K562 (cell line): ENCODE measurements around the gene ARHGAP23. TPM values are rescaled to one million over a fixed set of nuclear protein-coding genes. Genes with fewer than 3 reads are reported as not detected.
"Not testable (repeated sequence)": the region's sequence is repeated elsewhere in the genome, so short reads cannot be mapped to it uniquely, and the experiment has no call there.

Experiments used
- MAZ ChIP-seq, 2 experiments: fragments of 450-650 bp in 1 of 2; sonication (generic) in 1 of 2; formaldehyde crosslinking; IDR thresholded peaks in 1 of 2; conservative IDR thresholded peaks in 1 of 2; 2 replicates each; pipeline versions ENCODE4 v1.4.0 to v1.5.0; 2020; ENCODE audit warnings: mild to moderate bottlenecking in 1 of 2, missing genetic modification reagents in 1 of 2
- NR3C1 ChIP-seq: sonication (generic); formaldehyde crosslinking; IDR thresholded peaks from 2 replicates; pipeline ENCODE4 v1.8.1; 2022; ENCODE audit warnings: missing genetic modification reagents
- SMC3 ChIP-seq: conservative IDR thresholded peaks from 2 replicates; pipeline ENCODE4 v1.6.1; 2011; ENCODE audit warnings: low read depth, low read length, improper control_type of control experiment; ENCODE audit not compliant: insufficient read depth
- TEAD4 ChIP-seq, 2 experiments: sonication (generic) in 1 of 2; formaldehyde crosslinking in 1 of 2; IDR thresholded peaks; 2 replicates each; pipeline versions ENCODE4 v1.6.1 to v1.8.0; 2012 to 2022; ENCODE audit warnings: borderline replicate concordance in 1 of 2, inconsistent platforms in 1 of 2, low read length in 1 of 2, mild to moderate bottlenecking in 1 of 2, missing genetic modification reagents in 1 of 2
- ZNF263 ChIP-seq: sonication (generic); formaldehyde crosslinking; IDR thresholded peaks from 2 replicates; pipeline ENCODE4 v1.8.0; 2022; ENCODE audit warnings: mild to moderate bottlenecking, missing genetic modification reagents, borderline replicate concordance
- ZNF431 ChIP-seq: sonication (generic); formaldehyde crosslinking; IDR thresholded peaks from 2 replicates; pipeline ENCODE4 v1.8.0; 2022; ENCODE audit warnings: mild to moderate bottlenecking, missing genetic modification reagents
- polyA plus RNA-seq, 8 experiments: library from polyadenylated mRNA; depleted of rRNA in 4 of 8; stranded (reverse) in 5 of 8; unstranded in 3 of 8; fragments of >200 nt; fragmentation: Nextera tagmentation in 2 of 8; fragmentation: Illumina TruSeq in 1 of 8; extraction: Ambion mirVana in 2 of 8; extraction: Trizol in 1 of 8; gene quantifications; 2 replicates each; pipeline versions ENCODE4 v1.2.1 to v1.2.3, GENCODE V29; 2011 to 2014; ENCODE audit warnings: inconsistent platforms in 1 of 8, missing spikeins in 1 of 8
- total RNA-seq, 7 experiments: library from RNA; depleted of rRNA in 6 of 7; stranded (reverse); fragments of >200 nt in 6 of 7; fragmentation: Illumina TruSeq in 2 of 7; extraction: Trizol in 2 of 7; gene quantifications; 2 replicates each; pipeline versions ENCODE4 v1.2.1 to v1.2.3, GENCODE V29; 2011 to 2021; ENCODE audit warnings: low replicate concordance in 1 of 7
- TF ChIP-seq, protein P1 (sequence below): fragments of 450-650 bp; IDR thresholded peaks from 2 replicates; pipeline ENCODE4 v1.6.1; 2016; ENCODE audit warnings: mild to moderate bottlenecking, moderate library complexity
- TF ChIP-seq, protein P2 (sequence below), 3 experiments: fragments of 200-800 bp in 1 of 3; sonication (Bioruptor generic) in 1 of 3; sonication (generic) in 1 of 3; formaldehyde crosslinking in 1 of 3; IDR thresholded peaks; 2 replicates each; pipeline versions ENCODE4 v1.6.1 to v1.8.0; 2016 to 2022; ENCODE audit warnings: mild to moderate bottlenecking in 2 of 3, missing compliant biosample characterization in 2 of 3, missing genetic modification characterization in 2 of 3, missing genetic modification reagents in 1 of 3
- TF ChIP-seq, protein P3 (sequence below): sonication (generic); formaldehyde crosslinking; IDR thresholded peaks from 2 replicates; pipeline ENCODE4 v1.8.0; 2022; ENCODE audit warnings: mild to moderate bottlenecking, missing genetic modification reagents, borderline replicate concordance

Gene ARHGAP23
- total and polyA plus RNA-seq, 9 of the 15 experiments (the other 6 are each of a cell fraction or from before 2014, with no cell fraction given) = 0.01 to 2.7 (median 0.70) TPM

DNA sequence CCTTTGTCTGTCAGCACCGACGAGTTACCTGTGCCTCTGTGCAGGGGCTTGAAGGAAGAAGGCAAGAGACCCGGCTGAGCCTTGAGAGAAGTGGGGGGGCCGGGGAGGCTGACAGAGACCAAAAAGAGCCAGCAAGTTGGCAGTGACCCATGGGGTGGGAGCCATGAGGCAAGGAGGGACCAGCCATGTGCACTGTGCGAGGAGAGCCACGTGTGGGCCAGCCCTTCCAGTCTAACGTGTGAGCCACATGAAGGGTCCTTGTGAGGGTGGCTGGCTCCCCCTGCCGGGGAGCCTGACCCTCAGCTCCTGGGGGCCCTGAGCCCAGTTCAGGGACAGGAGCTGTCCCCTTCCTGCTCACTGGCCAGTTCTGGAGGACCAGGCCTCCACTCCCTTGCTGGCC, 46.4 kb downstream of the ARHGAP23 start (continued):
- TF ChIP-seq, protein P1, sequence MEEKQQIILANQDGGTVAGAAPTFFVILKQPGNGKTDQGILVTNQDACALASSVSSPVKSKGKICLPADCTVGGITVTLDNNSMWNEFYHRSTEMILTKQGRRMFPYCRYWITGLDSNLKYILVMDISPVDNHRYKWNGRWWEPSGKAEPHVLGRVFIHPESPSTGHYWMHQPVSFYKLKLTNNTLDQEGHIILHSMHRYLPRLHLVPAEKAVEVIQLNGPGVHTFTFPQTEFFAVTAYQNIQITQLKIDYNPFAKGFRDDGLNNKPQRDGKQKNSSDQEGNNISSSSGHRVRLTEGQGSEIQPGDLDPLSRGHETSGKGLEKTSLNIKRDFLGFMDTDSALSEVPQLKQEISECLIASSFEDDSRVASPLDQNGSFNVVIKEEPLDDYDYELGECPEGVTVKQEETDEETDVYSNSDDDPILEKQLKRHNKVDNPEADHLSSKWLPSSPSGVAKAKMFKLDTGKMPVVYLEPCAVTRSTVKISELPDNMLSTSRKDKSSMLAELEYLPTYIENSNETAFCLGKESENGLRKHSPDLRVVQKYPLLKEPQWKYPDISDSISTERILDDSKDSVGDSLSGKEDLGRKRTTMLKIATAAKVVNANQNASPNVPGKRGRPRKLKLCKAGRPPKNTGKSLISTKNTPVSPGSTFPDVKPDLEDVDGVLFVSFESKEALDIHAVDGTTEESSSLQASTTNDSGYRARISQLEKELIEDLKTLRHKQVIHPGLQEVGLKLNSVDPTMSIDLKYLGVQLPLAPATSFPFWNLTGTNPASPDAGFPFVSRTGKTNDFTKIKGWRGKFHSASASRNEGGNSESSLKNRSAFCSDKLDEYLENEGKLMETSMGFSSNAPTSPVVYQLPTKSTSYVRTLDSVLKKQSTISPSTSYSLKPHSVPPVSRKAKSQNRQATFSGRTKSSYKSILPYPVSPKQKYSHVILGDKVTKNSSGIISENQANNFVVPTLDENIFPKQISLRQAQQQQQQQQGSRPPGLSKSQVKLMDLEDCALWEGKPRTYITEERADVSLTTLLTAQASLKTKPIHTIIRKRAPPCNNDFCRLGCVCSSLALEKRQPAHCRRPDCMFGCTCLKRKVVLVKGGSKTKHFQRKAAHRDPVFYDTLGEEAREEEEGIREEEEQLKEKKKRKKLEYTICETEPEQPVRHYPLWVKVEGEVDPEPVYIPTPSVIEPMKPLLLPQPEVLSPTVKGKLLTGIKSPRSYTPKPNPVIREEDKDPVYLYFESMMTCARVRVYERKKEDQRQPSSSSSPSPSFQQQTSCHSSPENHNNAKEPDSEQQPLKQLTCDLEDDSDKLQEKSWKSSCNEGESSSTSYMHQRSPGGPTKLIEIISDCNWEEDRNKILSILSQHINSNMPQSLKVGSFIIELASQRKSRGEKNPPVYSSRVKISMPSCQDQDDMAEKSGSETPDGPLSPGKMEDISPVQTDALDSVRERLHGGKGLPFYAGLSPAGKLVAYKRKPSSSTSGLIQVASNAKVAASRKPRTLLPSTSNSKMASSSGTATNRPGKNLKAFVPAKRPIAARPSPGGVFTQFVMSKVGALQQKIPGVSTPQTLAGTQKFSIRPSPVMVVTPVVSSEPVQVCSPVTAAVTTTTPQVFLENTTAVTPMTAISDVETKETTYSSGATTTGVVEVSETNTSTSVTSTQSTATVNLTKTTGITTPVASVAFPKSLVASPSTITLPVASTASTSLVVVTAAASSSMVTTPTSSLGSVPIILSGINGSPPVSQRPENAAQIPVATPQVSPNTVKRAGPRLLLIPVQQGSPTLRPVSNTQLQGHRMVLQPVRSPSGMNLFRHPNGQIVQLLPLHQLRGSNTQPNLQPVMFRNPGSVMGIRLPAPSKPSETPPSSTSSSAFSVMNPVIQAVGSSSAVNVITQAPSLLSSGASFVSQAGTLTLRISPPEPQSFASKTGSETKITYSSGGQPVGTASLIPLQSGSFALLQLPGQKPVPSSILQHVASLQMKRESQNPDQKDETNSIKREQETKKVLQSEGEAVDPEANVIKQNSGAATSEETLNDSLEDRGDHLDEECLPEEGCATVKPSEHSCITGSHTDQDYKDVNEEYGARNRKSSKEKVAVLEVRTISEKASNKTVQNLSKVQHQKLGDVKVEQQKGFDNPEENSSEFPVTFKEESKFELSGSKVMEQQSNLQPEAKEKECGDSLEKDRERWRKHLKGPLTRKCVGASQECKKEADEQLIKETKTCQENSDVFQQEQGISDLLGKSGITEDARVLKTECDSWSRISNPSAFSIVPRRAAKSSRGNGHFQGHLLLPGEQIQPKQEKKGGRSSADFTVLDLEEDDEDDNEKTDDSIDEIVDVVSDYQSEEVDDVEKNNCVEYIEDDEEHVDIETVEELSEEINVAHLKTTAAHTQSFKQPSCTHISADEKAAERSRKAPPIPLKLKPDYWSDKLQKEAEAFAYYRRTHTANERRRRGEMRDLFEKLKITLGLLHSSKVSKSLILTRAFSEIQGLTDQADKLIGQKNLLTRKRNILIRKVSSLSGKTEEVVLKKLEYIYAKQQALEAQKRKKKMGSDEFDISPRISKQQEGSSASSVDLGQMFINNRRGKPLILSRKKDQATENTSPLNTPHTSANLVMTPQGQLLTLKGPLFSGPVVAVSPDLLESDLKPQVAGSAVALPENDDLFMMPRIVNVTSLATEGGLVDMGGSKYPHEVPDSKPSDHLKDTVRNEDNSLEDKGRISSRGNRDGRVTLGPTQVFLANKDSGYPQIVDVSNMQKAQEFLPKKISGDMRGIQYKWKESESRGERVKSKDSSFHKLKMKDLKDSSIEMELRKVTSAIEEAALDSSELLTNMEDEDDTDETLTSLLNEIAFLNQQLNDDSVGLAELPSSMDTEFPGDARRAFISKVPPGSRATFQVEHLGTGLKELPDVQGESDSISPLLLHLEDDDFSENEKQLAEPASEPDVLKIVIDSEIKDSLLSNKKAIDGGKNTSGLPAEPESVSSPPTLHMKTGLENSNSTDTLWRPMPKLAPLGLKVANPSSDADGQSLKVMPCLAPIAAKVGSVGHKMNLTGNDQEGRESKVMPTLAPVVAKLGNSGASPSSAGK = peak; percentile 97
- TF ChIP-seq ZNF263 (CRISPR knock-in tag) = 0 out of 2 replicates have a peak, but pooled peaks have one; percentile 23
- peak; percentile 54 for TF ChIP-seq SMC3
- peak; percentile 89 for TF ChIP-seq NR3C1 (CRISPR knock-in tag)
- not testable (repeated sequence) for TF ChIP-seq TEAD4 (IDR thresholded peaks at IDR 0.05; ENCODE audit: low read length)
- TF ChIP-seq TEAD4 (CRISPR knock-in tag; IDR thresholded peaks at IDR 0.05; ENCODE audit: borderline replicate concordance) = peak; percentile 70; the same call in 1 of the 2 replicates
- TF ChIP-seq MAZ (CRISPR knock-in tag; conservative IDR thresholded peaks at IDR 0.05 in 1 of 2, IDR thresholded peaks at IDR 0.05 in 1 of 2) = peak in 1 of 2 experiments; percentile 80; a peak in 2 of 4 replicates
- TF ChIP-seq, protein P2, sequence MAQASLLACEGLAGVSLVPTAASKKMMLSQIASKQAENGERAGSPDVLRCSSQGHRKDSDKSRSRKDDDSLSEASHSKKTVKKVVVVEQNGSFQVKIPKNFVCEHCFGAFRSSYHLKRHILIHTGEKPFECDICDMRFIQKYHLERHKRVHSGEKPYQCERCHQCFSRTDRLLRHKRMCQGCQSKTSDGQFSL (CRISPR knock-in tag; IDR thresholded peaks at IDR 0.05) = peak; percentile 70
- TF ChIP-seq, protein P2 (tag; IDR thresholded peaks at IDR 0.05) = not testable (repeated sequence)
- TF ChIP-seq ZNF431 (CRISPR knock-in tag) = peak; percentile 85
- TF ChIP-seq, protein P3, sequence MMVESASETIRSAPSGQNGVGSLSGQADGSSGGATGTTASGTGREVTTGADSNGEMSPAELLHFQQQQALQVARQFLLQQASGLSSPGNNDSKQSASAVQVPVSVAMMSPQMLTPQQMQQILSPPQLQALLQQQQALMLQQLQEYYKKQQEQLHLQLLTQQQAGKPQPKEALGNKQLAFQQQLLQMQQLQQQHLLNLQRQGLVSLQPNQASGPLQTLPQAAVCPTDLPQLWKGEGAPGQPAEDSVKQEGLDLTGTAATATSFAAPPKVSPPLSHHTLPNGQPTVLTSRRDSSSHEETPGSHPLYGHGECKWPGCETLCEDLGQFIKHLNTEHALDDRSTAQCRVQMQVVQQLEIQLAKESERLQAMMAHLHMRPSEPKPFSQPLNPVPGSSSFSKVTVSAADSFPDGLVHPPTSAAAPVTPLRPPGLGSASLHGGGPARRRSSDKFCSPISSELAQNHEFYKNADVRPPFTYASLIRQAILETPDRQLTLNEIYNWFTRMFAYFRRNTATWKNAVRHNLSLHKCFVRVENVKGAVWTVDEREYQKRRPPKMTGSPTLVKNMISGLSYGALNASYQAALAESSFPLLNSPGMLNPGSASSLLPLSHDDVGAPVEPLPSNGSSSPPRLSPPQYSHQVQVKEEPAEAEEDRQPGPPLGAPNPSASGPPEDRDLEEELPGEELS (CRISPR knock-in tag) = peak; percentile 93; the same call in 1 of the 2 replicates
